Inflammatory macrophage treated with lipopolysaccharide for 1 hour (primary cell): ENCODE results near the gene KCNJ1.

ENCODE experiments used
- DNase-seq, 2 donors: peaks; one replicate each; pipeline ENCODE4 v3.0.0-alpha.2; 2020 to 2022

The KCNJ1 gene

DNA sequence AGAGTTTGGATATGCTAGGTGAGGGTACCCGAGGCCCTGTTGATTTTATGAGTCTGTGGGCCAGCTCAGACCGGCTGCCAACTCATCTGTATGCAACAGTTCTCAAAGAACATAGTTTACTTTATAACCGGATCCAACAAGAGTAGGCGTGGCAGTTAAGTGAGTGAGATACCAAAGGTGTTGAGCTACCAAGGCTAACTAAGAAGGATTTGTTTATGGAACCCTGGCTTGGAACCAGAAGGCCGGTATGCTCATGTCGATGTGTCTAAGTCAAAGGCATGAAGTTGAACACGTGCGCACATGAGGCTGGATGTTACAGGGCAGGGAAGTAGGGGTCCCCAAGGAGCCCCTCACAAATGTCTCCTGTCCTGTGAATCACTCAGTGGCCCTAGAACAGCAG, at the start of gene KCNJ1:
Gene KCNJ1, minus strand, starts transcription at position 20 of the 400 bp plus-strand sequence. CDS start 27,053 bp downstream, outside the sequence.
- no peak for DNase-seq

DNA sequence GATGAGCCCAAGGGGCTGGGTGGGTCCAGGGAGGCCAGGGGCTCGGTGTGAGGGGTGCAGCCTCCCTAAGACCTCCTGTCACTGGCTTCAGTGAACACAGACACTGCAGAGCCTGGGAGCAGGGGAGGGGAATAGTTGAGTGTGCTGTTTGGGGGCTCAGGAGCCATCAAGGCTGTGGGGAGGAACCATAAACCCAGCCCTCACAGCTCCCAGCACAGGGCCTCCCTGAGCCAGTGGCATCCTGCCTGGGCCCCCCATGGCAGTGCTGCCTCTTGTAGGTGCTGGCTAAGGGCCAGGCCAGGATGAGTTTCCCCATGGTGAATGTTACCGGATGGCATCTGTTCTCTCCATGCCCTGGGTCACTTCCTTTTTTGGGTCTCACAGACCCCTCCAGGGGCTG, 49.6 kb upstream of the KCNJ1 start:
- DNase-seq, result no peak

DNA sequence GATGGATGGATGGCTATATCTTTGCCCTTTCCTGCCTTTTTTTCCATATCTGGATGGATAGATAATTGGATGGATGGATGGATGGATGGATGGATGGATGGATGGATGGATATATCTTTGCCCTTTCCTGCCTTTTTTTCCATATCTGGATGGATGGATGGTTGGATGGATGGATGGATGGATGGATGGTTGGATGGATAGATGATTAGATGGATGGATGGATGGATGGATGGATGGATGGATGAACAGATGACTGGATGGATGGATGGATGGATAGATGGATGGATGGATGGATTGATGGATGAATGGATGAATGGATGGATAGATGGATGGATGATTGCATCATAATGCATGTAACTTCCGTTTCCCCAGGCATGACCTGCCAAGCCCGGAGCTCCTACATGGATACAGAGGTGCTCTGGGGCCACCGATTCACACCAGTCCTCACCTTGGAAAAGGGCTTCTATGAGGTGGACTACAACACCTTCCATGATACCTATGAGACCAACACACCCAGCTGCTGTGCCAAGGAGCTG, 49.0 kb upstream of the KCNJ1 start:
- DNase-seq, result no peak

DNA sequence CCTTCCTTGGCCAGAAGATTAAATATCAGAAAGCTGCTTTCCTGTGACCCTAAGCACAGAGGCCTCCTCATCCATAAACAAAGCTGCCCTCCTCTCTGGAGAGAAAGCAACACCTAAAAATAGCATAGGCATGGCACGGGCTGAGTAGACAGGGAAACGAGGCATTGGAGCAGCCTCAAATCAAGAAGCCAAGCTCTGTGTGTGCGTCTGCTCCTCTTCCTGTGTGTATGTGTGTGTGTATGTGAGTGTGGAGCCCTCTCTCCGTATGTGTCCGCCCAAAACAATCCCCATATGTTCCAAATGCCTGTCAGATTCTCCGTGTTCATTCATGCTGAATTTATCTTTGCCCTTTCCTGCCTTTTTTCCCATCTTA, 48.0 kb upstream of the KCNJ1 start:
- no peak for DNase-seq

DNA sequence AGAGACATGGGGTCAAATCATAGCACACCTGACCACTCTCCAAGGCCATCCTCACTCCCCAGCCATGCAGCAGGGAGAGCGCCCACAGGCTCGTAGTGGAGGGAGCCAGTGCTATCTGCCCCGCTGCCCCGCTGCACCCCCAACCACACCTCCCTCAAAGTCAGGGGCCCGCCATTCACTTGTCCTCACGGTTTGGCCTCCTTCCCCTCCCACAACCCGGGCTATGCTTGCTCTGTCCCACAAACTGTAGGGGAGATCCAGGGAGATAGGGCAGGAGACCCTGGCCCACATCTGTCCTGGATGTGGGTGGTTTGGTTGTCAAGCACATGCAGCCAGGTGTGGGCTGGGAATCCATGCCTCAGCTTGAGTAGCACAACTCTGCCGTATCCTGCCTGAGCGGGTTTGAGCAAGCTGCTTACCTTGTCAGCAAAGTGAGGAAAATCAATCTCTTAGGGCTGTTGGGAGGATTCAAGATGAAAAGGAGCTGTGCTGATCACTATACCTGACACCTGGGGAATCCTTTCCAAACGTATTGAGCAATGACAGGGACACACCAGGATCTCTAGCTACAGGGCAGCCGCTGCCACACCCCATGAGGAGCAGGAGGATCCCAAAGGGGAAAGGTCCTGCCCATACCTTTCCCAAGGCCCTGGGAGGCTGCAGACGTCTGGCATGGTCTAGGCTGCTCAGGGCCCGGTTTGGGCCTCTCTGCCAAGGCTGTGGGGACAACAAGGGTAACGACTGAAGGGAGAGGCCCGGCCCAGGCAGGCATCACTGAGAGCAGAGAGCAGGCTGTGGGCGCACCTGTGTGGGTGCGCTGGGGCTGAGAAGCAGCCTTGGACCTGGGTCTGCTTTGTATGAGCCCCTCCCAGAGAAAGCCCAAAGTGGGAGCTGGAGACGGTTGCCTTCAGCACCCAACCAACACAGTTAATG, 47.4 kb upstream of the KCNJ1 start:
- no peak for DNase-seq

DNA sequence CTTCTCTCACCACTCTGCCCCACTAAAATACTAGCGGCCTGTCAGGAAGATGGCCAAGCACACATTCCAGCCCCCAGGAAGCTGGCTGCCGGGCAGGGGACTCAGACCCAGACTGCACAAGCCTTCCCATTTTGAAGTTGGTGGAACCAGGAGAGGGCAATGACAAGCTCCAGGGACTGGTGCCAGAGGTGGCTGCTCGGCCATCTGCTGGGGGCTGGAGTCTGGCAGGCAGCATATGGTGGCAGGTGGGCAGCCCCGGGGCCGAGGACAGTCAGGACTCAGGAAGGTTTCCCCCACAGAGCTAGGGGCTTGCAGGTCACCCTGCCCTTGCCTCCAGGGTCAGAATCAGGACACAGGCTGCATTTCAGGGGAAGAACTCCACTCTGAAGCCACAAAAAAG, 46.7 kb upstream of the KCNJ1 start:
- no peak for DNase-seq

DNA sequence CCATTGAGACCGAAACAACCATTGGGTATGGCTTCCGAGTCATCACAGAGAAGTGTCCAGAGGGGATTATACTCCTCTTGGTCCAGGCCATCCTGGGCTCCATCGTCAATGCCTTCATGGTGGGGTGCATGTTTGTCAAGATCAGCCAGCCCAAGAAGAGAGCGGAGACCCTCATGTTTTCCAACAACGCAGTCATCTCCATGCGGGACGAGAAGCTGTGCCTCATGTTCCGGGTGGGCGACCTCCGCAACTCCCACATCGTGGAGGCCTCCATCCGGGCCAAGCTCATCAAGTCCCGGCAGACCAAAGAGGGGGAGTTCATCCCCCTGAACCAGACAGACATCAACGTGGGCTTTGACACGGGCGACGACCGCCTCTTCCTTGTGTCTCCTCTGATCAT, 44.6 kb upstream of the KCNJ1 start:
- no peak for DNase-seq

DNA sequence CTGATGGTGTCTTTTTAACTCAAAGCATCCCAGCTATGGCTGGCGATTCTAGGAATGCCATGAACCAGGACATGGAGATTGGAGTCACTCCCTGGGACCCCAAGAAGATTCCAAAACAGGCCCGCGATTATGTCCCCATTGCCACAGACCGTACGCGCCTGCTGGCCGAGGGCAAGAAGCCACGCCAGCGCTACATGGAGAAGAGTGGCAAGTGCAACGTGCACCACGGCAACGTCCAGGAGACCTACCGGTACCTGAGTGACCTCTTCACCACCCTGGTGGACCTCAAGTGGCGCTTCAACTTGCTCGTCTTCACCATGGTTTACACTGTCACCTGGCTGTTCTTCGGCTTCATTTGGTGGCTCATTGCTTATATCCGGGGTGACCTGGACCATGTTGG, 44.1 kb upstream of the KCNJ1 start:
- DNase-seq, result no peak

DNA sequence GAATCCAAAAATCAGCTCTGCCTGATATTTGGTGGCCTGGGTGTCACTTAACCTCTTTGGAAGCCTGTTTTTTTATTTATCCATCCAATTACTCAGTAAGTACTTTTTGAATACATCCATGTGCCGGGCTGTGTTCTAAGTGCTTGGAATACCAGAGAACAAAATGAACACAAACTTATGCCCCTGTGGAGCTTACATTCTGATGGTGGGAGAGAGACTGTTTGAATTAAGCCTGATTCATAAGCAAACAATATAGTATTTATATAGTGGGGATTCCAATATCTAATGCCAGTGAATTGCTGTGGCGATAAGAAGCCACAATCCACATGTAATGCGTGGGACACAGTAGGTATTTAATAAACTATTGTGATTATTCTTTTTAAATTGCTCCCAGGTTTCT, 43.5 kb upstream of the KCNJ1 start:
- DNase-seq, result no peak

DNA sequence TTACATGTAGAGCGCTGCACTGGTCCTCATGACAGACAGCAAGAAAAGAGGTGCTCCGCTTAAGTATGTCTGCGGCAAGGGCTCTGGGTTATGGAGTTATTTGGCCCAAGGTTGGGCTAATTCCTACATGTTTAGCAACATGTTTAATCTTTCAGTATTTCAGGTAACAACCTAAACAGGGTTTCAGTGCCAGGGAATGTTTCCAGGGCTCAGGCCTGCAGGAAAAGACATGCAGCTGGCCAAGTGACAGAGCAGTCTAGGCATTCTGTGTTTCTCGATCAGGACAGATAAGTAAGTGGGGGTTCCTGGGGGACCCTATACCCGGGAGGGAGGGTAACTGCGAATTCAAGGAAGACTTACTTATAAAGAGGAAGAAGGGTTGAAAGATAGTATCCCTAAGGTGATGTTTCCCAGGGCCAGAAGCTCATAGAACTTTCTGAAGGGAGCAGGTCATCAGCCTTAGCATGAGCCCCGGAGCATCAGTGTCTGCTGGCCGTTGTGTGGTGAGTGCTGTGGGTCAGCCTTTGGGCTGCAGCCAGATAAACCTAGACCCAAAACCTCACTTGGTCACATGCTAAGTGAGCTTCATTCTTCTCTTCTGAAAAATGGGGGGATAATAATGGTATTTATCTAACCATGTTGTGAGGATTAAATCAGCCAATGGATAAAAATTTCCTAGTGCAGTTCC, 42.5 kb upstream of the KCNJ1 start:
- DNase-seq, result no peak

DNA sequence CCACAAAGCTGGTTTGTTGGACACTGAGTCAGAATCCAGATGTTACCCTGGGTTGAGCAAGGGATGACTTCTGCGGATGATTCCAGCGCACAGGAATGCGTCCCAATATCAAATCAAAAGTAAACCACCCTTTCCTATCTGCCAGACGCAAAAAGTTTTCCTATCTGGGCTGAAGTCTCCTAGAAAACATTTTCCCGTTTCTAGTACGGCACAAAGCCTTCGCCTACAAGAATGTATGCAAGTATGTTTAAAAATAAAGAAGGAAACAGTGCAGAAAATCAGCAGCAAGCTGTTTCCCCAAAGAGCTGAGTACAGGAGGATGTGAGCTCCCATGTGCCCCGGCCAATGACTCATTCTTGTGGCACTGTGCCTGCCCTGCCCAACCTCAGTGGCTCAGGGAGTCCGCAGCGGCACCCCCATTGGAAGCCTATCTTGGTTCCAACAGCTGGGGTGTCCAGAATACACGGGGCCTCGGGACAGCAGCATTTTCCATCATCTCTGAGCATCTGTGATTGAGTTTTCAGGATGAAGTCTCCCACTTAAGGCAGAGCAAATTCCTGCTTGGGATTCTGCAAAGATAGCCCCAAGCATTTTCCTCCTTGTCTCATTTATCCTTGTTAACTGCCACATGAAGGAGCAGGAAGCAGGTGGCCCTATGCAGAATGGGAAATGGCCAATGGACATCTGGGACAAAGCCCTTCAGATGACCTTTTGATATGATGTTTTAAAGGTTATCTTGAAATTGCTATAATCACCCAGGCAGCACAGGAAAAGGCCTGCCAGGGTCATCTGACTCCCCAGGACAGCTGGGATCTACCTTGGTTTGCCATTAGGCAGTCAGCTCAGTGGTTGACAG, 41.5 kb upstream of the KCNJ1 start:
- peak; percentile 73 to 80 for DNase-seq

DNA sequence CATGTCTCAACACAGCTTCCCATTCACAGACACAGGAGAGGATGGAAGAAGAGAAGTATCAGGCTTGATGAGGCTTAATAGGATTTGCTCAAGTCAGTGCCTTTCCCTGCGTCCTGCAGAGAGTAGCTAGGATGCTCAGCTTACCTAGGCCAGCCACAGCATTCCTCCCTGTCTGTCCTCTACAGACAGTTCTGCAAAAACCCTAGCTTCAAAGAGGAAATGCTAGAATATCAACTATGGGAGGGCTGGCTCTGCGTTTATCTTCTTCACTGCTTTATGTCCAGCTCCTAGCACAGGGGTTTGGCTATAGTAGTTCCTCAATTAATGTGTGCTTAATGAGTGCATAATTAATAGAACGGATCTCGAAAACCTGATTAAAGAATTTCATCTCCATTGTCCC, 40.5 kb upstream of the KCNJ1 start:
- no peak for DNase-seq

DNA sequence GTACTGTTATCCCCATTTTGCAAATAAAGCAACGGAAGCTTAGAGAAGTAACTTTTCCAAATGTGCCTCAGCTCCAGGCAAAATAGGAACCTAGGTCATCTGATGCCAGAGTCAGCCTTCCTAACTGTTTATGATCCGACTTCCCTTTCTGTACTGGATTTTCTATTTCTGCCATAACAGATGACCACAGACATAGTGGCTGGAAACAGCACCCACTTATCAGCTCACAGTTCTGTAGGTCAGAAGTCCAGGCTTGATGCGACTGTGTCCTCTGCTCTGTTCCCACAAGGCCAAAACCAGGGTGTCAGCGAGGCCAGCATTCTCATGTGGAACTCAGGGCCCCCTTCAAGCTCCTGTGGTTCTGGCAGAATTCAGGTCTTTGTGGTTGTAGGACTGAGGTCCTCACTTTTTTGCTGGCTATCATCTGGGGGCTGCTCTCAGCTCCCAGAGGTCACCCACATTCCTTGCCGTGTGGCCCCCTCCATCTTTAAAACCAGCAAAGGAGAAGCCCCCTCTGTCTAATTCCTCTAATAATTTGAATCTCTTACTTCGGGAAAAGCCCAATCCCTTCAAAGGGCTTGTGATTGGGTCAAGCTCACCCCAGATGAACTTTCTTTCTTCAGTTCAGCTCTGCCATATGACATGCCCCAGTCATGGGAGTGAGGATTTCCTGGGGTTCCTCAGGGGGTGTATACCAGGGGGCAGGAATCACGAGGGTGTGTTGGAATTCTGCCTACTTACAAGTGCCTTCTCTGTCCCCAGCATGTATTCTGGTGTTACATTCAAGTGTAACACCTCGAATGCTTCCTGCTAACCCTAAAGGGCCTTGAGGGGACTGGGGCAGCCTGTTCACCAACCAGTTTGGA, 39.3 kb upstream of the KCNJ1 start:
- peak; percentile 73 to 95 for DNase-seq

DNA sequence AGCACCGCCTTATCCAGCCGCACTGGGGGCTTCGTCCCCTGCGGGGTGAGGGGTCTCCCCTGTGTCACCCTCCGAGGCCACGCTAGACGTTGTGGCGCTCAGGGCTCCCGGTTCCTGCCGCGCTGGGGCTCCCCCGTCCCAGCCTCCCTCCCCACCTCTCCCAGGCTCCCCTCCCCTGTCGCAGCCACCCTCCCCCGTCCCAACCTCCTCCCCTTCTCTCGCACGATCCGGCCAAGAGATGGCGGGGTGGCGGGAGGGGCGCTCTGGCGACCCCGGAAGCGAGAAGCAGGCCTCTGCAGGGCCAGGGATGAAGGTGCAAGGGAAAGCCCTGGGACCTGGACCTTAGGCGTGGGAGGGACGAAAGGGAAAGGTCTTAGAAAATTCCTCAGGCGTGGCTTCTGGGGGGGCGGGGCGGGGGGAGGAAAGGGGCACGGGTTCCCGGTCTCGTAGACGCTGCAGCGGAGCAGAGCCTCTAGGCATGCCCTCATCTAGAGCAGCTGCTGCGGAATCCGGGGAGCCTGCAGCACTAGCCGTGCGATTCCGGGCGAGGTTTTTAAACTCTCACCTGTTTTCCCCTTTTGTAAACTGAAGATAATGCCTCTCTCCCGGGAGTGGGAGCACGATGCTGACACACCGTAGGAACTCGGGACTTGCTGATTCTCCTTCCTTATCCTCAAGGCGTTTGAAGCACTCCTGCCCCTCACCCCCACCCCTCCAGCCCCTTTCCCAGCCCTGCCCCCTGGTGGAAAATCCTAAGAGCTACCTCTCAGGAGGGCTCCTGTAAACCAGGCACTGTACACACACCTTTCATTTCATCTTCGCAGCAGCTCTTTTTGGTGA, 38.5 kb upstream of the KCNJ1 start:
- peak; percentile 66 to 90 for DNase-seq

DNA sequence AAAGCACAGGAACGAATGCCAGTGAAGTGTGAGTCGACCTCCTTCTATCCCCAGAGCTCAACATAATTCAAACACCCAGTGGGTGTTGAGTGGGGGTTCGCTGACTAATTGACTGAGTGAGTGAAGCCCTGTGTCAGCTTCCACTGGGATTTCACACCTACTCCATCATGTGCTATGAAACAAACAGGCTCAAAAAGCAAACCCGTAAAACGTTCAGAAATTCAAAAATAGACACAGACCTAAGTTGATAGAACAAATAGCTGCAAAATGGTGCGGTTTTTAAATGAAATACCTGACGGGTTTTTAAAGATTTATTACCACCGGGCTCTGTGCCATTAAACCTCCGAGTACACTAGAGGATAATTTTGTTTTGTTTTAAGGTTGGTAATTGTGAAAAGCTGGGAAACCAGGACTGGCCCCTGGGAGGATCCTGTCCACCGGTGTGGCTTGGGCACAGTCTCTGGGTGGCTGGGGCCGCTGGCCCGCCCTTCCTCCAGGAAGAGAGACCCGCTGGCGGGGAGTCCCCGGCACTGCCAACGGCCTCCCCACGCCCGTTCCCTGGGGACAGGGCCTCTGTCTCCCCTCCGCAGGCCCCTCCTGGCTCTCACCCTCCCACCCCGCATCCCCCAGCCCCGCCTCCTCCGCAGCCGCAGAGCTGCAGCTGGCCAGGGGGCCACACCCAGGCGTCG, 37.7 kb upstream of the KCNJ1 start:
- peak; percentile 72 to 94 for DNase-seq

DNA sequence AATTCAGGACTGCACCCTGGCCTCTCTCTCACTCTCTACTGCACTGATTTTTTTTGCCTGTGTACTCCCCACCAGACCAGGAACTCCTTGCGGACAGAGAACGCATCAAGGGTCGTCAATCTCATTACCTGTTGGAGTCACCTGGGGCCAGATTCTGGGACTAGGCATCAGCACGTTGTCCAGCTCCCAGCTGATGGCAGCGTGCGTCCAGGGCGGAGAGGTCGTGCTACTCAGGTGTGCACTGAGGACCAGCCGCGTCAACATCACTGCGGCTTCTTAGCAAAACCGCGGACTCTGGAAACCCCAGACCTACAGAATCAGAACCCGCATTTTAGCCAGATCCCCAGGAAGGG, 37.2 kb upstream of the KCNJ1 start:
- DNase-seq, result no peak

DNA sequence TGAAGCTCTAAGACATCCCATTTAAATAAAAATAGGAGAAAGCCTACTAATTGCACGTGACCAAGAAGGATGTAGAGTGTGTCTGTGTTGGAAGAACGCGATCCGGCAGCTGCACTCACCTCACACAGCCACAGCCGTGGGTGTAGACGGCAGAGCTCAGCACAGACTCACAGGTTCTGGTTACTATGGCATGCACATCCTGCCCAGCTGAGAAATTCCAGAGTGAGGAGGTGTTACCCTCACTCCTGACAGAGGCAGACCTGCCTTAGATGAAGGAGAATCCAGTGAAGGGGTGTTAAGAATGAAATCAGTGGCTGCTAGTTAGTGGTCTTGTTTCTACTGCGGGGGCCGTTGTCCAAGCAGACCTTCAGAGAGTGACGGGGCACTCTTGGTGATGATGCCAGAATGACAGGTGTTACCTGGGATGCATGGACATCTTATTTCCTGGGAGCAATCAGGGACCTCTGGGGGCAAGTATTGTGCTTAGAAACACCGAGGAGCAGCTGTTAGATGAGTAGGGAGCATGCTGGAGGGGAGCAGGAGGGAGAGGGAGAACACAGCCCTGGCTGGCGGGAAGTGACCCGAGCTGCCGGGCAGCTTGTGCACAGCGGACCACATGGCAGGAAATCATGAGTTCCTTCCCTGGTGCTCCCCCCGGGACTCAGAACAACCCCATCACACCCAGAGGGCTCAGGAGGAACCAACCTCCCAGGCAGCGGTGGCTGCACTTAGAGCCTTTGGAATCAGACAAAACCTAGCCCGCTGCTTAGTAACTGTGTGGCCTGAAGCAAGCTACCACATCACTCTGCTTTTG, 36.4 kb upstream of the KCNJ1 start:
- peak; percentile 48 to 71 for DNase-seq

DNA sequence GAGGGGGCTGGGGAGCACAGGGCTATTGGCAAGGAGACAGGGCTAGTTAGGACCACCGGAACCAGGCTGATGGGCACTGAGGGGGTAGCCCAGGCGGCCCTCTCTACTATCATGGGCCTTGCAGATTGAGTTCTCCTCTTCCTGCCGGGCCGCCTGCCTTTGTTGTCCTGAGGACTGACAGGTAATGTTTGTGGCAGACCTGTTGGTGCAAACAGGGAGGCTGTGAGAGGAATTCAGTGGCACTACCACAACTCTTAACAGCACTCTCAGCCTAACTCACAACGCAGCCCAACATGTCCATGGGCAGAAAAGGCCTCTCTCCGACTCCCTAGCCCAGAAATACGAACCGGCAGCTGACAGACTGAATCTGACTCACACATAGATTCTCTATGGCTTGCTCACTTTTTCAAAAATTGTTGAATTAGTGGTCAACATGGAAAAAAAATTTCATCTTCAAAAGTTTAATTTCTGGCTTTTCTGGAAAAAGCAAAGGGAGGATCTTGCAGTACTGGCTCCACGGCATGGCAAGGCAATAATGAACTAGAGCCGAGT, 35.5 kb upstream of the KCNJ1 start:
- DNase-seq, result no peak
